HS-27A (cell line): Measurements from ENCODE around the gene TIMM23B.
"Not testable (repeated sequence)": the region's sequence is repeated elsewhere in the genome, so short reads cannot be mapped to it uniquely, and the experiment has no call there.

Source experiments
- DNase-seq: peaks from one replicate; pipeline ENCODE4 v3.0.0-alpha.2; 2012; ENCODE audit warnings: low read depth, missing footprints

TIMM23B gene

DNA sequence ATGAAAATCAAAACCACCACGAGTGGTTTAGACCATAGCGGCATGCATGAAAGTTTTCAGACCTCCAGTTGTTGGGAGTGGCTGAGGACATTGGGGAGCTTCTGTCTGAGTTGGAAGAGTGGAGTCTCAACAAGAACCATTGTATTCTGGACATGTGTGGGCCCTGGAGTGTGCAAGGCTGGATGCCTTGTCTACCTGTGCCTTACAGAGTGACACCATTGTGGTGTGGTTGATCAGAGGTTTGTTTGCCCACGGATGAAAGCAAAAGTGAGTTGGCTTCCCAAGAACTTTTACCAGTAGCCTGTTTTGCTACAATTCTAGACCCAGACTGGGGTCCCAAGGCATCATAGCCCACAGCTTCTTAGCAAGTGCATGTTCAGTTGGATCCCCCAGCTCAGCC, 35.9 kb downstream of the TIMM23B start:
- DNase-seq, result not testable (repeated sequence)

DNA sequence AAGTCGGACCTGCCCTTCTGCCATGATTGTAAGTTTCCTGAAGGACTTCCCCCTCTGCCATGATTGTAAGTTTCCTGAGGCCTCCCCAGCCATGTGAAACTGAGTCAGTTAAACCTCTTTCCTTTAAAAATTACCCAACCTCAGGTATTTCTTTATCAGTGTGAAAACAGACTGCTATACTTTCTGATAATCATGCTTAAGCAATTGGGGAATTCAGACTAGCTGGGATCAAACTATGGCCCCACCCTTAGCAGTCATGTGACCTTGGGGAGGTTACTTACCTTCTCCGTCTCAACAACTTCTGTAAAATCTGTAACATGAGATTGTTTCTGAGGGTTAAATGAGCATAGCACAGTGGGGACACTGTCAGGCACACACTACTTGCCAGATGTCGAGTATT, 45.4 kb downstream of the TIMM23B start:
- not testable (repeated sequence) for DNase-seq

DNA sequence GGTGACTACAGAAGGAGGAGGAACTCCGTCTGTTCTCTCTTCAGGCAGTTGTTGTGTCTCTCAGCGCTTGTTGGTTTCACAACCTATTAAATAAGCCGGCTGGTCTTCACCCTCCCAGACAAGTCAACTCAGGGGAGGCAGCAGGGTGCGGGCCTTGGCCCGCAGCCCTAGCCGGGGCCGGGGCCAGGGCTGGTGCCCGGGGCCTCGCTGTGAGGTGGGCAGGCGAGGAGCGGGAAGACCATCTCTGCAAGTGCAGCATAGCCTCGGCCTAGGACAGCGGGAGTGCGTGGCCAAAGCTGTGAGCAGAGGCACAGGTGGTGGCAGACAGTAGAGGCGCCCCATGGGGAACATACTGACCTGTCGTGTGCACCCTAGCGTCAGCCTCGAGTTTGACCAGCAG, 46.5 kb downstream of the TIMM23B start, which contains the start of gene AGAP6:
AGAP6 (plus strand) TSS at position 31 of the 400 bp plus-strand sequence; CDS start at position 341, 310 bp downstream.
- not testable (repeated sequence) for DNase-seq

DNA sequence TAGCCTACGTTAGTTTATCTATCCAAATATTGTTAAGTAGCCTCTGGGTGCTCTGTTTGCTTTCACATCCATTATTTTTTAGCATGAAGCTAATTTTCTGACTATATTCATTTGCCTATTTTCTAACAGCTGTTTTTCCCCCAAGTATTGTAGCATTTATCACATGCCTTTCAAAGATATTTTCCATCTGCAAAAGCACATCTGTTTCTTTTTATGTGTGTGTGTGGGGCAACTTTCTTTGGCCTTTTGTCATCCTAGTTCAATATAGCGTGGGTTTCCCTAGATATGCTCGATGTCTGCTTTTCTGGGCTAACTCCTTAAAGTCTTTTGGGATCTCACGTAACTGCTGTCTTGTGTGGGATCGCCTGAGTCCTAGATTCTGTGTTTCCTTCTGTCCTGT, 53.5 kb downstream of the TIMM23B start:
- not testable (repeated sequence) for DNase-seq

DNA sequence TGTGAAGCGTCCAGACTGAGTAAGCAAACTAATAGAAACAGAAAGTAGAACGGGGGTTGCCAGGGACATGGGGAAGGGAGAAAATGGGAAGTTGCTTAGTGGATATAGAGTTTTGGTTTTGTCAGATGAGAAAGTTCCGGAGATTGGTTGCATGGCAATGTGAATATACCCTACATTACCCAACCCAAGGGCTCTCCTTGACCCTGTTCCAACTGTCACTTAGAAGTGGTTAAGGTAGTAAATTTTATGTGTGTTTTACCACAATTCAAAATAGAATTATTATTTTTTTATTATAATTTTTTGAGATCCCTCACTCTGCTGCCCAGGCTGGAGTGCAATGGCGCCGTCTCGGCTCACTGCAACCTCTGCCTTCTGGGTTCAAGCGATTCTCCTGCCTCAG, 72.2 kb downstream of the TIMM23B start:
- DNase-seq, result not testable (repeated sequence)

DNA sequence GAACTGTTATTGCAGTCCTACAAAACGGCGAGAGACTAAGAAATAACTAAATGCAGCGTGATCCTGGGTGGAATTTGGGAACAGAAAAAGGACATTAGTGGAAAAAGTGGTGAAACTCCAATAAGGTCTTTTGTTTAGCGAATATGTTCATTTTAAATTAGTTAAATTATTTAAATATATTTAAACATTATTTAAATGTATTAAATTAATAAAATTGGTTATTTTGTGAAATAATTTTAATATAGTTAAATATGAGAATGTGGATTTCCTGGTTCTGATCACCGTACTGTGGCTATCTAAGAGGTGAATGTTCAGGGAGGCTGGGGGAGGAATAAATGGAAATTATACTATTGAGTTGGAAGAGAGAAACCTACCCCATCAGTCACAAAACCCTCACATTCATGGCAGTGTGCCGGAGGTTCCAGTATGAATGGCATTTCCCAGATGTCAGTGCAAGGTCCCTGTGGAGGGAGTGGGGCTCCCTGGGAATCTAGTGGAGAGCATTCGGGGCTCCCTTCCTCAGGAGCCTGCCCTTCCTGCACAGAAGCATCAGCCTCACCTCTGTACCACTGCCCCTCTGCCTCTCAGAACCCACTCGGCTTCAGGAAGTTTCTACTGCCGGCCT, 73.9 kb downstream of the TIMM23B start:
- DNase-seq, result not testable (repeated sequence)

DNA sequence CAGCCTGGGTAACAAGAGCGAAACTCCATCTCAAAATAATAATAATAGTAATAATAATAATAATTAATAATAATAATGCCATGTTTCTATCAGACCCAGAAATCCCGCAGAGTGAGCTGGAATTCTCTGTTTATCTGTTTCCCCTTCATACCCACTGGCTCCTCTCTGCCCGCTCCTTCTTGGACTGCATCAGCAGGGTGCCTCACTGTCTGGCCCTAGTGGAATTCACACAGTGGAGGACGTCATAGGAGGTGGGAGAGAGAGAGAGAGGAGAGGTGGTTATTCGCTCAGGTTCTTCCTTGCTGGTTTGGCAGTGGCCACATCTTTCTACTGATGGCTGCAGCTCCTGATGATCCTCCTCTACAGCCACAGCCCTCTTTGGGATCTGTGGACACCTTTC, 75.1 kb downstream of the TIMM23B start:
- not testable (repeated sequence) for DNase-seq

DNA sequence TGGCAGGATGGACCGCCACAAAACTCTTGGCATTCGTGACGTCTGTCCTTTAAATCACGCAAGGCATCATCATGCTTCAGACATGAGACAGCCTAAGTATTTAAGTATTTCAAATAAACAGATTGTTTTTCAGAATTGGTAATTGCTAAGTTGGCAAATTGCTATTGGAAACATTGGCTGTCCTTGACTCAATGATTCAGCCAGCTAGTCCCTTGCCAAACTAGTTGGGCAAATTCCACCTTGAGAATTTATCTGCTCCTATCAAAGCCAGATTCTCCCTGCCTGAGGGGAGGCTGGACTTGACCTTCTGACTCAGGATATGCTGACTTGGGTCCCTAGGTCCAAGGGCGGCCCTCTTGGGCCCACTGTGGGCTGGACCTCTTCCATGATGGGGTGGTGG, 75.8 kb downstream of the TIMM23B start:
- not testable (repeated sequence) for DNase-seq

DNA sequence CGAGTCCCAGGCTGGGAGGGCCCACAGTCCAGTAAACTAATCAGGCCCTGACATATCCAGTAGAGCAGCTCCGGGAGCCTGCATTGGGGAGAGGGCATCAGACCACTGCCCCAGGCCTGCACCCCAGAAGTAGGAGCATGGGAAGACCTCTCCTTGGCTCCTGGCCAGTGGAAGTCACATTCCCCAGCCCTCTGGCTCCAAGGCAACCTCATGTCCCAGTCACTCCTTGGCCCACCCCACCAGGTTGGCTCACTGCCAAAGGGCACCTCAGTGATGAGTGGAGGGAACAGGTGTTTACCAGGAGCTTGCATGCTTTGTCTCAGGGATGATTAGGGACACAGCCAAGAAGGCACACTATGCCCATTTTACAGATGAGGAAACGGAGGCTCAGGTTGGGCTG, 77.4 kb downstream of the TIMM23B start:
- DNase-seq, result not testable (repeated sequence)

DNA sequence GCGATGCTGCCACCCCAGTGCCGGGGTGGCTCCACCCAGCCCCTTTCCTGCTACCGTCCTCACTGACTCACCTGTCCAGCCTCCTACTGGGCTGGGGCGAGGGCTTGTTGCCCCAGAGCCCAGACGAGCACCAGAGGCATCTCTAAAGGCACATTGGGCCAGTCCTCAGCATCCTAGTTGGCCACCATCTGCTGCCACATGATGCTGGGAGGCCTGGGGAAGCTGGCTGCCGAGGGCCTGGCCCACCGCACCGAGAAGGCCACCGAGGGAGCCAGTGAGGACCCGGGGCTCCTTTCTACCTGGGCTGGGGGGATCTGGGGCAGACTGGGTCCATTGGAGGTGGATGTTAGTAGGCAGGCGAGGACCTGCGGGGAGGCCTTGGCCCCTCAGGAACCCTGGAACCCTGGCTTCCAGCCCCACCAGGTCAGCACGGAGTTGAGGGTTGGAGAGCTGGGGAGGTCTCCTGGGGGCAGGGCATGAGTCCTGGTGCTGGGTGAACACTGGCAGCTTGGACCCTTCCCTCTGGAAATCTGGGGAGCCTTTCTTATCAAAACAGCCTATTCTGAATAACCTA, 78.7 kb downstream of the TIMM23B start:
- DNase-seq, result not testable (repeated sequence)

DNA sequence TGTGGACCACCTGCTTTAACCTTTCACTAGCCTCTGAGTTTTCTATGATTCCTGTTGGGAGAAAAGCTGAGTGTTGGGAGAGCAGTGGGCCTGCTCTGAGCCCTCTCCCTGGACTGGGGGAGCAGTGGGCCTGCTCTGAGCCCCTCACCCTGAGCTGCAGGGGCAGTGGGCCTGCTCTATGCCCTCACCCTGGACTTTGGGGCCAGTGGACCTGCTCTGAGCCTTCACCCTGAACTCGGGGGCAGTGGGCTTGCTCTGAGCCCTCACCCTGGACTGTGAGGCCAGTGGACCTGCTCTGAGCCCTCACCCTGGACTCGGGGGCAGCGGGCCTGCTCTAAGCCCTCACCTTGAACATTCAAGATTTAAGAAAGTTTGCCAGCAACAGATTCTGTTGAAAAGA, 79.8 kb downstream of the TIMM23B start:
- DNase-seq, result no peak
